Bone marrow (tissue), 2 donors: Measurements from ENCODE around the gene ADORA1.

Experiments
- DNase-seq, 2 donors: peaks; one replicate each; lab custom pipeline; 2025; lab: John Stamatoyannopoulos, UW

The ADORA1 gene

GRCh38 chr1:203187689-203188264, 60.3 kb downstream of the ADORA1 start:
- no peak for DNase-seq

- DNase-seq: no peak
Observed at GRCh38 chr1:203188686-203189232, 61.2 kb downstream of the ADORA1 start.

GRCh38 chr1:203189951-203190352, 62.4 kb downstream of the ADORA1 start:
- no peak for DNase-seq

- DNase-seq: no peak
Observed at GRCh38 chr1:203190949-203191348, 63.4 kb downstream of the ADORA1 start.

- DNase-seq: no peak
Observed at GRCh38 chr1:203196371-203196770, 68.8 kb downstream of the ADORA1 start.

- no peak for DNase-seq
Observed at GRCh38 chr1:203197625-203198024, 70.1 kb downstream of the ADORA1 start.

GRCh38 chr1:203199002-203199401, 71.5 kb downstream of the ADORA1 start:
- DNase-seq: no peak

GRCh38 chr1:203199481-203199815, 71.9 kb downstream of the ADORA1 start:
- DNase-seq: no peak

GRCh38 chr1:203199816-203200571, 72.5 kb downstream of the ADORA1 start:
- no peak for DNase-seq

GRCh38 chr1:203200916-203201315, 73.4 kb downstream of the ADORA1 start:
- no peak for DNase-seq

- DNase-seq: no peak
Observed at GRCh38 chr1:203201516-203202205, 74.1 kb downstream of the ADORA1 start.

GRCh38 chr1:203202431-203203245, 75.1 kb downstream of the ADORA1 start:
- no peak for DNase-seq

GRCh38 chr1:203204756-203205155, 77.2 kb downstream of the ADORA1 start:
- DNase-seq: no peak

GRCh38 chr1:203206129-203206687, 78.7 kb downstream of the ADORA1 start:
- DNase-seq: no peak

- DNase-seq: no peak
Observed at GRCh38 chr1:203207751-203208150, 80.2 kb downstream of the ADORA1 start.

- no peak for DNase-seq
Observed at GRCh38 chr1:203208181-203208580, 80.7 kb downstream of the ADORA1 start.

GRCh38 chr1:203210350-203210749, 82.8 kb downstream of the ADORA1 start:
- no peak for DNase-seq

- DNase-seq: no peak
Observed at GRCh38 chr1:203210988-203211387, 83.5 kb downstream of the ADORA1 start.

GRCh38 chr1:203211812-203212211, 84.3 kb downstream of the ADORA1 start:
- DNase-seq: no peak

- DNase-seq: no peak
Observed at GRCh38 chr1:203213126-203213525, 85.6 kb downstream of the ADORA1 start.

GRCh38 chr1:203214871-203215270, 87.3 kb downstream of the ADORA1 start:
- no peak for DNase-seq

GRCh38 chr1:203215573-203215972, 88.0 kb downstream of the ADORA1 start:
- DNase-seq: no peak
